Uterus (tissue), 2 donors: ENCODE measurements around the gene ATG13.

Experiments
- CTCF ChIP-seq, 4 experiments: fragments of 200-600 bp in 2 of 4; fragments of 450-650 bp in 2 of 4; sonication (generic) in 2 of 4; IDR thresholded peaks; one replicate each; pipeline ENCODE4 v1.5.1; 2016 to 2019; ENCODE audit warnings: antibody characterized with exemption in 4 of 4, mild to moderate bottlenecking in 2 of 4, moderate library complexity in 1 of 4
- POLR2A ChIP-seq, 2 donors: fragments of 450-650 bp; IDR thresholded peaks; one replicate each; pipeline ENCODE4 v1.6.1; 2016; ENCODE audit warnings: antibody characterized with exemption in 2 of 2, mild to moderate bottlenecking in 1 of 2, moderate library complexity in 1 of 2

DNA sequence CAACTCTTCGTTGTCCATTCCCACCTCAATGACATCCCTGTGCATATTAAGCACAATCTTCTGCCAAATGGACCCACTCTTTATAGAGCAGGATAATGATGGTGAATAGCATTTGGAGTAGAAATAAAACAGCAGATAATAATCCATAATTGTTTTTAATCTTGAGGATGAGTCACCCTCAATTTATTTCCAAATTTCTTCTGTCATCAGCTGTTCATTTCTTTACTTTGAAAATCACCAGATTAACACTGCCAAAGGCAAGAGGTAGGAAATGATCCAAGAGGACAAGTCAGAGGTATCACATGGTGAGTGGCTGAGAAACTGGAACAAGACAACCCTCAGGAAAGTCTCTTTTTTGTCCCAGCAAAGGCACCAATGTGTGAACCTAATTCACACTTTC lies 16.2 kb upstream of the ATG13 start:
- TF ChIP-seq POLR2A (IDR thresholded peaks at IDR 0.05) (no peak), CTCF (IDR thresholded peaks at IDR 0.05) (no peak)
